GM21367 (cell line): Measurements from ENCODE around the gene MRPL20.
"Not testable (repeated sequence)": the region's sequence is repeated elsewhere in the genome, so short reads cannot be mapped to it uniquely, and the experiment has no call there.

ENCODE experiments used
- ATAC-seq: cut with Tn5 transposase; IDR thresholded peaks from one replicate; pipeline ENCODE4 v1.9.1; 2021; ENCODE audit not compliant: unreplicated experiment

The MRPL20 gene

GRCh38 chr1:1437904-1438376 is 30.8 kb upstream of the MRPL20 start:
- no peak for ATAC-seq

GRCh38 chr1:1437033-1437903 is 30.2 kb upstream of the MRPL20 start:
- no peak for ATAC-seq

GRCh38 chr1:1436630-1437032 is 29.5 kb upstream of the MRPL20 start:
- ATAC-seq, result no peak

GRCh38 chr1:1435911-1436629 is 29.0 kb upstream of the MRPL20 start:
- no peak for ATAC-seq

GRCh38 chr1:1435106-1435903 is 28.2 kb upstream of the MRPL20 start, which contains the start of gene VWA1:
Gene VWA1, plus strand, starts transcription at chr1:1435690. Its CDS starts 59 bp downstream, at chr1:1435749.
- ATAC-seq, result no peak

- no peak for ATAC-seq
Observed at GRCh38 chr1:1434824-1435105, 27.7 kb upstream of the MRPL20 start.

- ATAC-seq, result no peak
Observed at GRCh38 chr1:1434131-1434823, 27.2 kb upstream of the MRPL20 start.

- ATAC-seq, result no peak
Observed at GRCh38 chr1:1433804-1434130, 26.7 kb upstream of the MRPL20 start.

GRCh38 chr1:1432951-1433803 is 26.1 kb upstream of the MRPL20 start:
- ATAC-seq, result no peak

GRCh38 chr1:1432274-1432950 is 25.3 kb upstream of the MRPL20 start:
- no peak for ATAC-seq

GRCh38 chr1:1431845-1432273 is 24.8 kb upstream of the MRPL20 start:
- no peak for ATAC-seq

- ATAC-seq, result no peak
Observed at GRCh38 chr1:1430992-1431844, 24.1 kb upstream of the MRPL20 start.

GRCh38 chr1:1430114-1430982 is 23.3 kb upstream of the MRPL20 start:
- ATAC-seq, result no peak

- no peak for ATAC-seq
Observed at GRCh38 chr1:1429671-1430073, 22.6 kb upstream of the MRPL20 start.

- not testable (repeated sequence) for ATAC-seq
Observed at GRCh38 chr1:1428967-1429366, 21.9 kb upstream of the MRPL20 start.

- ATAC-seq, result no peak
Observed at GRCh38 chr1:1428174-1428573, 21.1 kb upstream of the MRPL20 start.

GRCh38 chr1:1427820-1428148 is 20.7 kb upstream of the MRPL20 start:
- no peak for ATAC-seq
